Liver (tissue), 2 donors: ENCODE data around the gene DENR.

Experiments used
- CTCF ChIP-seq: fragments of 150-350 bp; IDR thresholded peaks from 2 replicates; pipeline ENCODE4 v1.5.1; 2017; ENCODE audit warnings: improper control_type of control experiment, low read depth, low read length; ENCODE audit not compliant: missing input control
- MAX ChIP-seq: IDR thresholded peaks from 2 replicates; pipeline ENCODE4 v1.6.1; 2016; ENCODE audit warnings: antibody characterized with exemption
- YY1 ChIP-seq: IDR thresholded peaks from 2 replicates; pipeline ENCODE4 v1.6.1; 2016; ENCODE audit warnings: antibody characterized with exemption, mild to moderate bottlenecking
- donor health status: healthy.

GRCh38 chr12:122743895-122744525 is 8.6 kb upstream of the DENR start:
- TF ChIP-seq YY1 (no peak), CTCF (no peak), MAX (no peak)
